HepG2 (cell line): ENCODE data around the gene COPB2. TPM values are rescaled to one million over a fixed set of nuclear protein-coding genes. Genes with fewer than 3 reads are reported as not detected.

ENCODE experiments used
- ASH2L ChIP-seq: fragments of 300-600, 200-600 bp; sonication (generic); IDR thresholded peaks from 2 replicates; pipeline ENCODE4 v1.7.0; 2017; ENCODE audit warnings: low read depth, mild to moderate bottlenecking, moderate library complexity, mixed read lengths, low read length; ENCODE audit not compliant: insufficient read length
- DMAP1 ChIP-seq: IDR thresholded peaks from 2 replicates; pipeline ENCODE4 v1.6.1; 2016
- PCBP1 ChIP-seq: fragments of 200-400 bp; formaldehyde crosslinking; IDR thresholded peaks from 2 replicates; pipeline ENCODE4 v1.6.1; 2017; ENCODE audit warnings: mild to moderate bottlenecking, low read depth, low read length, borderline replicate concordance
- SP4 ChIP-seq: sonication (generic); formaldehyde crosslinking; IDR thresholded peaks from 2 replicates; pipeline ENCODE4 v1.8.1; 2023; ENCODE audit warnings: mild to moderate bottlenecking, missing genetic modification reagents
- THYN1 ChIP-seq: sonication (generic); formaldehyde crosslinking; IDR thresholded peaks from 2 replicates; pipeline ENCODE4 v1.8.1; 2023; ENCODE audit warnings: low read depth, mild to moderate bottlenecking, moderate library complexity, missing genetic modification reagents, borderline replicate concordance
- ZBTB21 ChIP-seq: sonication (generic); formaldehyde crosslinking; IDR thresholded peaks from 2 replicates; pipeline ENCODE4 v1.4.0; 2020; ENCODE audit warnings: missing genetic modification reagents
- ZFY ChIP-seq: sonication (generic); formaldehyde crosslinking; IDR thresholded peaks from 2 replicates; pipeline ENCODE4 v1.4.0; 2020; ENCODE audit warnings: missing genetic modification reagents
- ZNF615 ChIP-seq: sonication (generic); formaldehyde crosslinking; IDR thresholded peaks from 2 replicates; pipeline ENCODE4 v1.5.0; 2020; ENCODE audit warnings: mild to moderate bottlenecking, missing genetic modification reagents, borderline replicate concordance
- ZNF746 ChIP-seq: sonication (generic); formaldehyde crosslinking; IDR thresholded peaks from 2 replicates; pipeline ENCODE4 v1.8.0; 2022; ENCODE audit warnings: mild to moderate bottlenecking, missing genetic modification reagents
- ZNF747 ChIP-seq: sonication (generic); formaldehyde crosslinking; IDR thresholded peaks from 2 replicates; pipeline ENCODE4 v1.8.1; 2023; ENCODE audit warnings: missing genetic modification reagents, mild to moderate bottlenecking, borderline replicate concordance
- ZNF850 ChIP-seq: sonication (generic); formaldehyde crosslinking; conservative IDR thresholded peaks from 2 replicates; pipeline ENCODE4 v1.9.0; 2021; ENCODE audit warnings: mild to moderate bottlenecking, missing genetic modification reagents
- polyA plus RNA-seq, 8 experiments: library from polyadenylated mRNA; depleted of rRNA in 3 of 8; stranded (reverse) in 7 of 8; unstranded in 1 of 8; fragments of >200 nt; fragmentation: Illumina TruSeq in 4 of 8; extraction: Trizol in 4 of 8; gene quantifications; 2 replicates each; pipeline versions ENCODE4 v1.2.1 to v1.2.3, GENCODE V29; 2011 to 2016; ENCODE audit warnings: low read depth in 4 of 8, missing spikeins in 1 of 8, mixed read lengths in 1 of 8; ENCODE audit not compliant: insufficient read depth in 1 of 8
- total RNA-seq, 5 experiments: library from RNA; depleted of rRNA; stranded (reverse); fragments of >200 nt; fragmentation: Illumina TruSeq; extraction: Trizol; gene quantifications; 2 replicates each; pipeline ENCODE4 v1.2.3, GENCODE V29; 2016; ENCODE audit warnings: low read depth in 1 of 5
- TF ChIP-seq, protein P1 (sequence below): sonication (generic); formaldehyde crosslinking; IDR thresholded peaks from 2 replicates; pipeline ENCODE4 v1.5.0; 2020; ENCODE audit warnings: mild to moderate bottlenecking, missing genetic modification reagents
- TF ChIP-seq, protein P2 (sequence below): sonication (generic); formaldehyde crosslinking; IDR thresholded peaks from 2 replicates; pipeline ENCODE4 v1.8.1; 2023; ENCODE audit warnings: mild to moderate bottlenecking, moderate library complexity, missing genetic modification reagents
- TF ChIP-seq, protein P3 (sequence below): sonication (generic); formaldehyde crosslinking; IDR thresholded peaks from 2 replicates; pipeline ENCODE4 v1.4.0; 2020; ENCODE audit warnings: mild to moderate bottlenecking, low read depth, missing genetic modification reagents
- TF ChIP-seq, protein P4 (sequence below): sonication (generic); formaldehyde crosslinking; IDR thresholded peaks from 2 replicates; pipeline ENCODE4 v1.5.0; 2020; ENCODE audit warnings: missing genetic modification reagents
- TF ChIP-seq, protein P5 (sequence below): IDR thresholded peaks from 2 replicates; pipeline ENCODE4 v1.6.1; 2018; ENCODE audit warnings: missing genetic modification reagents
- TF ChIP-seq, protein P6 (sequence below): sonication (generic); formaldehyde crosslinking; IDR thresholded peaks from 2 replicates; pipeline ENCODE4 v1.5.0; 2020; ENCODE audit warnings: missing genetic modification reagents
- TF ChIP-seq, protein P7 (sequence below): sonication (generic); formaldehyde crosslinking; IDR thresholded peaks from 2 replicates; pipeline ENCODE4 v1.4.0; 2020; ENCODE audit warnings: missing genetic modification reagents

Gene COPB2
- total and polyA plus RNA-seq, 2 of the 13 experiments (the other 11 are each of a cell fraction or from before 2014, with no cell fraction given): 83.3 to 217 TPM

DNA sequence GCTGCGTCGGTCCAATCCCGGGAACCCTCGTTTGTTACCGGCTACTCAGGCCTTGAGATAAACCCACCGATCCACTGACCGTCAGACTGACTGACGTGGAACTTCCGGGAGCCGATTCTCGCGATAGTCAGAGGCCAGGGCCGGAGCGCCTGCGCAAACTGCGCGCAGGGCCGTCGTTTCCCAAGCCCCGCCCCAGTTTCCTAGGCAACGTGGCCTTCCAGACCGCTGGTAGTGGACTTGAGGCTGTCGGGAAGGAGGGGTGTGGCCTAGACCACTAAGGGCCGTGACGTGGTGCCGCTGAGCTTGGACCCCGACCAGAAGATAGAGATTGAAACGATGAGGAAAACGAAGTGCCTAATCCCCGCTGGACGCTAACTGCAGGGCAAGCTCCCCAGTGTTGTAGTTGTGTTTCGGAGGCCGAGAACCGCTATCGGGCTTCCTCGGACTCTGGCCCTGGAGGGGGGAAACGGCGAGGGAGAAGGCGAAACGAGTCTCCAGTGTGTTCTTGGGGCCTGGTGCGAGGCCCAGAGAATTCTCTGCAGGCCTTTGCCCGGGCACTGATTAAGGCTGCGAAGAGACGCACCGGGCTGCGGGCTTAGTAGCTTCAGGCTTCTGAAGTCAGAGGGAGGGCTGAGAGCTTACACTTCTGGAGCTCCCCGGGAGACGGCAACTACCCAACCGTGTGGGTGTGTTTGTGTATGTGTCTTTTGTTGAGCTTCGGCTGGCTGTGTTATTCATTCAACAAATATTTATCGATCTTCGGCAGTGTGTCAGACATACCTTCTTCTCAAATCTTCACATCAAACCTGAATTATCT, at the start of gene COPB2 (continued):
- TF ChIP-seq, protein P1, sequence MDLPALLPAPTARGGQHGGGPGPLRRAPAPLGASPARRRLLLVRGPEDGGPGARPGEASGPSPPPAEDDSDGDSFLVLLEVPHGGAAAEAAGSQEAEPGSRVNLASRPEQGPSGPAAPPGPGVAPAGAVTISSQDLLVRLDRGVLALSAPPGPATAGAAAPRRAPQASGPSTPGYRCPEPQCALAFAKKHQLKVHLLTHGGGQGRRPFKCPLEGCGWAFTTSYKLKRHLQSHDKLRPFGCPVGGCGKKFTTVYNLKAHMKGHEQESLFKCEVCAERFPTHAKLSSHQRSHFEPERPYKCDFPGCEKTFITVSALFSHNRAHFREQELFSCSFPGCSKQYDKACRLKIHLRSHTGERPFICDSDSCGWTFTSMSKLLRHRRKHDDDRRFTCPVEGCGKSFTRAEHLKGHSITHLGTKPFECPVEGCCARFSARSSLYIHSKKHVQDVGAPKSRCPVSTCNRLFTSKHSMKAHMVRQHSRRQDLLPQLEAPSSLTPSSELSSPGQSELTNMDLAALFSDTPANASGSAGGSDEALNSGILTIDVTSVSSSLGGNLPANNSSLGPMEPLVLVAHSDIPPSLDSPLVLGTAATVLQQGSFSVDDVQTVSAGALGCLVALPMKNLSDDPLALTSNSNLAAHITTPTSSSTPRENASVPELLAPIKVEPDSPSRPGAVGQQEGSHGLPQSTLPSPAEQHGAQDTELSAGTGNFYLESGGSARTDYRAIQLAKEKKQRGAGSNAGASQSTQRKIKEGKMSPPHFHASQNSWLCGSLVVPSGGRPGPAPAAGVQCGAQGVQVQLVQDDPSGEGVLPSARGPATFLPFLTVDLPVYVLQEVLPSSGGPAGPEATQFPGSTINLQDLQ: no peak
- TF ChIP-seq SP4 (peak; percentile 32; the same call in 1 of the 2 replicates), ZNF747 (CRISPR knock-in tag) (peak; percentile 5; the same call in 1 of the 2 replicates), PCBP1 (no peak), ASH2L (peak; percentile 88), ZNF615 (CRISPR knock-in tag) (no peak), ZBTB21 (no peak), DMAP1 (CRISPR knock-in tag) (peak; percentile 94), ZNF746 (CRISPR knock-in tag) (peak; percentile 52; the same call in 1 of the 2 replicates), ZFY (peak; percentile 96), THYN1 (CRISPR knock-in tag) (no peak), ZNF850 (0 out of 2 replicates have a peak, but pooled peaks have one; percentile 14)
- TF ChIP-seq, protein P2, sequence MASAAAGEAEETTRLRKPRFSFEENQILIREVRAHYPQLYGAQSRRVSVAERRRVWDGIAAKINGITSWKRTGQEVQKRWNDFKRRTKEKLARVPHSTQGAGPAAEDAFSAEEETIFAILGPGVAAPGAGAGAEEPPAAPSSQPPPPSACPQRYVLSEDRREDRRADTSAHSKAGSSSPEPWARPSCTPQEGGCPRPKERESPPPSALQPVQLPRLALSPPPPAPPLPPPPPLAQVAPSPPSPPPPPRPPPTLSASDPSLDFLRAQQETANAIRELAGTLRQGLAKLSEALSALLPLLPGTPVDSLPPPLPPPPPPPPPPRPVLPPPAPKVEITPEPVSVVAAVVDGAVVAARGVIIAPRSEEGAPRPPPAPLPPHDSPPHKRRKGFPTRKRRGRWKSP (CRISPR knock-in tag): peak; percentile 70
- TF ChIP-seq, protein P3, sequence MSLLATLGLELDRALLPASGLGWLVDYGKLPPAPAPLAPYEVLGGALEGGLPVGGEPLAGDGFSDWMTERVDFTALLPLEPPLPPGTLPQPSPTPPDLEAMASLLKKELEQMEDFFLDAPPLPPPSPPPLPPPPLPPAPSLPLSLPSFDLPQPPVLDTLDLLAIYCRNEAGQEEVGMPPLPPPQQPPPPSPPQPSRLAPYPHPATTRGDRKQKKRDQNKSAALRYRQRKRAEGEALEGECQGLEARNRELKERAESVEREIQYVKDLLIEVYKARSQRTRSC (CRISPR knock-in tag): no peak
- TF ChIP-seq, protein P4, sequence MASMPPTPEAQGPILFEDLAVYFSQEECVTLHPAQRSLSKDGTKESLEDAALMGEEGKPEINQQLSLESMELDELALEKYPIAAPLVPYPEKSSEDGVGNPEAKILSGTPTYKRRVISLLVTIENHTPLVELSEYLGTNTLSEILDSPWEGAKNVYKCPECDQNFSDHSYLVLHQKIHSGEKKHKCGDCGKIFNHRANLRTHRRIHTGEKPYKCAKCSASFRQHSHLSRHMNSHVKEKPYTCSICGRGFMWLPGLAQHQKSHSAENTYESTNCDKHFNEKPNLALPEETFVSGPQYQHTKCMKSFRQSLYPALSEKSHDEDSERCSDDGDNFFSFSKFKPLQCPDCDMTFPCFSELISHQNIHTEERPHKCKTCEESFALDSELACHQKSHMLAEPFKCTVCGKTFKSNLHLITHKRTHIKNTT (CRISPR knock-in tag): no peak
- TF ChIP-seq, protein P5, sequence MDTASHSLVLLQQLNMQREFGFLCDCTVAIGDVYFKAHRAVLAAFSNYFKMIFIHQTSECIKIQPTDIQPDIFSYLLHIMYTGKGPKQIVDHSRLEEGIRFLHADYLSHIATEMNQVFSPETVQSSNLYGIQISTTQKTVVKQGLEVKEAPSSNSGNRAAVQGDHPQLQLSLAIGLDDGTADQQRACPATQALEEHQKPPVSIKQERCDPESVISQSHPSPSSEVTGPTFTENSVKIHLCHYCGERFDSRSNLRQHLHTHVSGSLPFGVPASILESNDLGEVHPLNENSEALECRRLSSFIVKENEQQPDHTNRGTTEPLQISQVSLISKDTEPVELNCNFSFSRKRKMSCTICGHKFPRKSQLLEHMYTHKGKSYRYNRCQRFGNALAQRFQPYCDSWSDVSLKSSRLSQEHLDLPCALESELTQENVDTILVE (CRISPR knock-in tag): no peak
- TF ChIP-seq, protein P6, sequence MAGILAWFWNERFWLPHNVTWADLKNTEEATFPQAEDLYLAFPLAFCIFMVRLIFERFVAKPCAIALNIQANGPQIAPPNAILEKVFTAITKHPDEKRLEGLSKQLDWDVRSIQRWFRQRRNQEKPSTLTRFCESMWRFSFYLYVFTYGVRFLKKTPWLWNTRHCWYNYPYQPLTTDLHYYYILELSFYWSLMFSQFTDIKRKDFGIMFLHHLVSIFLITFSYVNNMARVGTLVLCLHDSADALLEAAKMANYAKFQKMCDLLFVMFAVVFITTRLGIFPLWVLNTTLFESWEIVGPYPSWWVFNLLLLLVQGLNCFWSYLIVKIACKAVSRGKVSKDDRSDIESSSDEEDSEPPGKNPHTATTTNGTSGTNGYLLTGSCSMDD (CRISPR knock-in tag): no peak
- TF ChIP-seq, protein P7, sequence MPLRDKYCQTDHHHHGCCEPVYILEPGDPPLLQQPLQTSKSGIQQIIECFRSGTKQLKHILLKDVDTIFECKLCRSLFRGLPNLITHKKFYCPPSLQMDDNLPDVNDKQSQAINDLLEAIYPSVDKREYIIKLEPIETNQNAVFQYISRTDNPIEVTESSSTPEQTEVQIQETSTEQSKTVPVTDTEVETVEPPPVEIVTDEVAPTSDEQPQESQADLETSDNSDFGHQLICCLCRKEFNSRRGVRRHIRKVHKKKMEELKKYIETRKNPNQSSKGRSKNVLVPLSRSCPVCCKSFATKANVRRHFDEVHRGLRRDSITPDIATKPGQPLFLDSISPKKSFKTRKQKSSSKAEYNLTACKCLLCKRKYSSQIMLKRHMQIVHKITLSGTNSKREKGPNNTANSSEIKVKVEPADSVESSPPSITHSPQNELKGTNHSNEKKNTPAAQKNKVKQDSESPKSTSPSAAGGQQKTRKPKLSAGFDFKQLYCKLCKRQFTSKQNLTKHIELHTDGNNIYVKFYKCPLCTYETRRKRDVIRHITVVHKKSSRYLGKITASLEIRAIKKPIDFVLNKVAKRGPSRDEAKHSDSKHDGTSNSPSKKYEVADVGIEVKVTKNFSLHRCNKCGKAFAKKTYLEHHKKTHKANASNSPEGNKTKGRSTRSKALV (CRISPR knock-in tag): no peak; the same call in 1 of the 2 replicates
